GM12892 (cell line): ENCODE data around the gene OSBPL3.

Source experiments
- POLR2A ChIP-seq: IDR thresholded peaks from 2 replicates; pipeline ENCODE4 v1.6.1; 2011; ENCODE audit warnings: low read depth, low read length, control low read depth
- POLR2AphosphoS5 ChIP-seq: IDR thresholded peaks from 2 replicates; pipeline ENCODE4 v1.6.1; 2011; ENCODE audit warnings: low read depth, low read length, control low read depth
- TAF1 ChIP-seq: IDR thresholded peaks from 2 replicates; pipeline ENCODE4 v1.6.1; 2011; ENCODE audit warnings: low read depth, mild to moderate bottlenecking, control low read depth, low read length, borderline replicate concordance

GRCh38 chr7:24939416-24939815 is 40.6 kb downstream of the OSBPL3 start:
- TF ChIP-seq POLR2AphosphoS5 (no peak), POLR2A (no peak), TAF1 (no peak)
